ENCODE measurements around the gene MRPL48. TPM values are rescaled to one million over a fixed set of nuclear protein-coding genes. Genes with fewer than 3 reads are reported as not detected.

The MRPL48 gene
- total RNA-seq, 1 experiment from 2014 or later = 38.7 TPM

GRCh38 chr11:73800276-73800806, 12.7 kb downstream of the MRPL48 start:
- POLR2A ChIA-PET = interaction anchor here (0.7 to 0.8 kb wide), 2 partner anchors 15 to 30 kb away, joined by 4 to 8 read pairs; no protein-coding TSS in a partner anchor
- CTCF ChIA-PET = no interaction called here
- H3K27me3 Mint-ChIP-seq (ENCODE audit: low read depth) = no peaks in the 10 kb centered on the region
- DNase-seq (ENCODE audit: low spot score) (no peak), ATAC-seq (no peak)
- TF ChIP-seq EMX1 (CRISPR knock-in tag; IDR thresholded peaks at IDR 0.05) (no peak), RELA (CRISPR knock-in tag; IDR thresholded peaks at IDR 0.05; ENCODE audit: borderline replicate concordance) (no peak), ZNF281 (CRISPR knock-in tag; IDR thresholded peaks at IDR 0.05) (no peak), ZMAT4 (CRISPR knock-in tag; IDR thresholded peaks at IDR 0.05) (no peak), GTF2I (CRISPR knock-in tag; conservative IDR thresholded peaks at IDR 0.05) (no peak), RORB (CRISPR knock-in tag; IDR thresholded peaks at IDR 0.05) (no peak), ATF1 (CRISPR knock-in tag; IDR thresholded peaks at IDR 0.05) (no peak)
- TF ChIP-seq, protein P1, sequence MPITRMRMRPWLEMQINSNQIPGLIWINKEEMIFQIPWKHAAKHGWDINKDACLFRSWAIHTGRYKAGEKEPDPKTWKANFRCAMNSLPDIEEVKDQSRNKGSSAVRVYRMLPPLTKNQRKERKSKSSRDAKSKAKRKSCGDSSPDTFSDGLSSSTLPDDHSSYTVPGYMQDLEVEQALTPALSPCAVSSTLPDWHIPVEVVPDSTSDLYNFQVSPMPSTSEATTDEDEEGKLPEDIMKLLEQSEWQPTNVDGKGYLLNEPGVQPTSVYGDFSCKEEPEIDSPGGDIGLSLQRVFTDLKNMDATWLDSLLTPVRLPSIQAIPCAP (CRISPR knock-in tag; IDR thresholded peaks at IDR 0.05) = no peak
- 0 out of 2 replicates have a peak, but pooled peaks cover 2% of the 10 kb centered on the region for H3K4me1 Mint-ChIP-seq
- H3K27ac Mint-ChIP-seq = peak overlapping the region; percentile 61; the same call in 1 of the 2 replicates
- no peak overlapping the region for H3K4me3 Mint-ChIP-seq
- no peaks in the 10 kb centered on the region for H3K36me3 Mint-ChIP-seq
- H3K9me3 Mint-ChIP-seq = no peaks in the 10 kb centered on the region

DNA sequence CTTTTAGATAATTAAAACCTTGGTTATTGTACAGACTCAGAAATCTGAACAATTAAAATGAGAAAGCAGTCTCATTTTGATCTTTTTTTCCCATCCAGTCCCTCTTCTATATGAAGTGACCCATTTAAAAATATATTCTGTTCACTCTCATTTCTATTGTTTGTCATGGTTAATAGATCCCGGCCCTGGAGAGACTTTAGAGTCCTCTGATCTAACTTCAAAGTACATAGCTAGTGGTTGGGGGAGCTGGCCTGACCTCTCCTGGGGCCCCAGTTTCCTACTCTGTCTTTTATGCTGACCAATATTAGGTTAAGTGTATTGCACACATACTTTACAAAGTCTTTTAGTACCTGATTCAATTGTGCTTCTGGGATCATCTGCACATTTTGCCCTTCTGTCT, 13.5 kb downstream of the MRPL48 start:
- no peak for ATAC-seq
- no peaks in the 10 kb centered on the region for H3K9me3 Mint-ChIP-seq
- H3K27ac Mint-ChIP-seq = no peak overlapping the region
- TF ChIP-seq USF2 (CRISPR knock-in tag; IDR thresholded peaks at IDR 0.05) = no peak
- no peak for TF ChIP-seq ZNF416 (CRISPR knock-in tag; IDR thresholded peaks at IDR 0.05)
- no peak for TF ChIP-seq NFYB (CRISPR knock-in tag; conservative IDR thresholded peaks at IDR 0.05; ENCODE audit: low read depth)
- TF ChIP-seq ARID4B (CRISPR knock-in tag; IDR thresholded peaks at IDR 0.05; ENCODE audit: borderline replicate concordance) = no peak
- no peak for TF ChIP-seq FOXP1 (CRISPR knock-in tag; IDR thresholded peaks at IDR 0.05; ENCODE audit: borderline replicate concordance)
- no peak for TF ChIP-seq SOX15 (CRISPR knock-in tag; IDR thresholded peaks at IDR 0.05)
- TF ChIP-seq, protein P2, sequence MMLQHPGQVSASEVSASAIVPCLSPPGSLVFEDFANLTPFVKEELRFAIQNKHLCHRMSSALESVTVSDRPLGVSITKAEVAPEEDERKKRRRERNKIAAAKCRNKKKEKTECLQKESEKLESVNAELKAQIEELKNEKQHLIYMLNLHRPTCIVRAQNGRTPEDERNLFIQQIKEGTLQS (CRISPR knock-in tag; conservative IDR thresholded peaks at IDR 0.05) = no peak
- no peak for TF ChIP-seq NR2C2 (CRISPR knock-in tag; IDR thresholded peaks at IDR 0.05)
- no peak for TF ChIP-seq ESRRA (CRISPR knock-in tag; IDR thresholded peaks at IDR 0.05; ENCODE audit: borderline replicate concordance)
- TF ChIP-seq TEAD1 (CRISPR knock-in tag; IDR thresholded peaks at IDR 0.05) = no peak
- TF ChIP-seq GTF2I (CRISPR knock-in tag; conservative IDR thresholded peaks at IDR 0.05) = no peak
- no peak for TF ChIP-seq CTCF (IDR thresholded peaks at IDR 0.05)
- TF ChIP-seq ZNF423 (CRISPR knock-in tag; IDR thresholded peaks at IDR 0.05) = no peak
- no peak for TF ChIP-seq FOXJ3 (CRISPR knock-in tag; IDR thresholded peaks at IDR 0.05; ENCODE audit: borderline replicate concordance)
- no peak for TF ChIP-seq RORB (CRISPR knock-in tag; IDR thresholded peaks at IDR 0.05)
- TF ChIP-seq CDX4 (CRISPR knock-in tag; IDR thresholded peaks at IDR 0.05; ENCODE audit: borderline replicate concordance) = no peak

More for the DNA sequence above, 13.5 kb downstream of the MRPL48 start:
- DNase-seq (ENCODE audit: low spot score) = no peak
- Mint-ChIP-seq H3K36me3 (no peaks in the 10 kb centered on the region), H3K27me3 (ENCODE audit: low read depth) (no peaks in the 10 kb centered on the region), H3K4me3 (no peak overlapping the region), H3K4me1 (0 out of 2 replicates have a peak, but pooled peaks cover 5% of the 10 kb centered on the region)
- ChIA-PET POLR2A (interaction anchor here (0.7 kb wide), 1 partner anchor 16 kb away, joined by 4 read pairs; no protein-coding TSS in a partner anchor), CTCF (no interaction called here)
